HG03103 (cell line): ENCODE measurements around the gene OTOGL.
A peak's percentile ranks its signal among the peaks of the same experiment; 100 is the strongest.

Source experiments
- ATAC-seq: cut with Tn5 transposase; IDR thresholded peaks from one replicate; pipeline ENCODE4 v1.9.1; 2021; ENCODE audit warnings: low read depth; ENCODE audit not compliant: unreplicated experiment

OTOGL gene

DNA sequence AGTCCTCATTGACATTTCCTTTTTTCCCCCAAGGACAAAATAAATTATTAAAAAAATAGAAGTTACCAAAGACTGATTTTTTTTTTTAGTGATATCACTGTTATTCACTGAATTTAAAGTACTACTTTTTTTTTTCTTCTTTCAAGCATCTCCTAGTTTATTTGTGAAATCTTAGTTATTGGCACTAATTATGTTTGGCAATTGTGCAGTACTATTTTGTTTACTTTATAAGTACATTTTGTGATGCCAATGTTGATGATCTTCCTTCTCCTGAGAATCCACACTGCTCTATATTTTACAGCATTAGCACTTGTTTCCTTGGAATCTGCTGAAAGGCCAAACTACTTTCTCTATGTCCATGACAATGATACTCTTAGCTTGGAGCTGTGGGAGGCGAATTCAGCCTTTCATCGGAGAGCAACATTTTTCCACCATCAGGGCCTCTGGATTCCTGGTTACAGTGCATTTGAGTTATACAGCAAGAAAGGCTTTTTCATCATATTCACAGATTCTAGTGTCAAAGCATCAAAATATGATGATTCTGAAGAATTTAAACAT is 220.9 kb downstream of the OTOGL start:
- ATAC-seq = no peak

DNA sequence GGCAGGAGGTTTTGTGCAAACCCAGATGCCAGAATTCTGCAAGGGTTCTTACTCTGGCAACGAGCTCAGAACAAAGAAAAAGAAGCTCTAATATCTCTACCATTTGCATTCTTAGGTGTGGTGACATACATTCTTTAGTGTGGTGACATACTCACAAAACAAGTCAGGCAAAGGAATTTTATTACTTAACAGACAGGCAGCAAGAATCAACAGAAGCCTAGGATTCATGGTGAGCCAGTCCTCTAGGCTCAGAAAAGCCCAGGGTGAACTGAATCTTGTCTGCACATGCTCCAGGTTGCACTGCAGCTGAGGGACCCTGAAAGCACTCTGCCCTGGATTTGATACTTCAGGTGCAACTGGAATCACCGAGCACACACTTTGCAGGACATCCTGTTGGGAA is 222.3 kb downstream of the OTOGL start:
- ATAC-seq = no peak

DNA sequence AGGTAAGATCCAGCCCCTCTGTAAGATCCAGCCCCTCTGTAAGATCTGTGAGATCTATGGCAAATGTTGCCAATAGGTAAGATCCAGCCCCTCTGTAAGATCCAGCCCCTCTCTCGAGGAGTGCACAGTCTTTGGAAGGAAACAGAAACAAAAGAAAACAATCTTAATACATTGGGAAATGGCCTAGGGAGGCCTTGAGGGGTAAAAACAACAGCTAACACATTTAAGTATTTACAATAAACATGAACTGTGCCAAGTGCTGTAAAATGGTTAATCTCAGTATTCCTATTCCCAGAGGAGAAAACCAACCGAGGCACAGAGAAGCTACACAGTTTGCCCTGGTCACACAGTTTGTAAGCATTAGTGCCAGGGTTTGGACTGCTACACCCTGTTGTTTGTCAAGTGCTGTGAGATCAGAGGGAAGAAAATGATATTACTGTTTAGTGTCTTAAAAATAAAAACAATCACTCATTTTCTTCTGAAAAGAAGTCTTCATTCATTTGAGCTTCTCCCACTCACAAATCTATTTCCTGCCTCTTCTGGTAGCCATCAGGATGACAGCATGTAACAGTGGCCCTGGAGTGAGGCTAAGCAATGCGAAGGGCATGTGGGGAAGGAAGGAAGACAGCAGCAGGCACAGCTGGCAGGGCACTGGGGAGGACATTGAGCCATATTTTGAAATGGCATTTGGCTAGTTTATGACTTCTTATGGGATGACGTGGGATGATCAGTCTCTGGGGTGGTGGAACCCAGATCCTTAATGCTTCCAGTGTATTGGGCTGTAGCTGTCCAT is 226.0 kb downstream of the OTOGL start:
- no peak for ATAC-seq

DNA sequence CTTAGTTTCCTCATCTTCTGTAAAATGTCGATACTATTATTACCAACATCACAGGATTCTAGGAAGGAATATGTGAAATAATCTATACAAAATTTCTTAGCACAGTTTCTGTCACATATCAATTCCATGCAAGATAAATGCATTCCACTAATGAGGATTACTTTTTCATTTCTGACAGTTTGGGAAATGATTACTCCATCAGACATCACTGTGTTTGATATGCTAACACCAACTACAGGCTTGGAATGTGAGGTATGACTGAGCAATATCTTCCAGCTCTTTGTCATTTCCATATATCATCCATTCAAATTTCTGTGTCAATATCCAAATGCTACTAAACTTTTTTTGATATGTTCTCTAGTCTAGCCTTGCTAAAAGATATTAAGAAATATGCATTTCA is 233.5 kb downstream of the OTOGL start:
- ATAC-seq = no peak

DNA sequence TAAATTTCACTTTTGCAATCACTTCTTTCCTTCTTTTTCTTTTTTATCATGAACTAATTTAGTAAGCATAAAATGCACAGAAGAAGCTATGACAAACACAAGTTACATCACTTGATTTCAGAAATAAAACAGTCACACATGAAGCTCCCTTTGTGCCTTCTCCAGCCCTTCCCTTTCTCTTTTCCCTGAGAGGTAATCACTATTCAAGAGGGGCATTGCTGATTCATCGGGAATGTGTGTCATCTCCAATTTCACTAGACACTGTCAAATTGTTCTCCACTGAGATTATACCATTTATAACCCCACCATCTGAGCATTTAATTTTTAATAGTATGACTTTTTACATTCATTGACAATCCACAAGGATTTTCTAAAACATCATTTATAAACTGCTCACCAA is 253.1 kb downstream of the OTOGL start:
- no peak for ATAC-seq

DNA sequence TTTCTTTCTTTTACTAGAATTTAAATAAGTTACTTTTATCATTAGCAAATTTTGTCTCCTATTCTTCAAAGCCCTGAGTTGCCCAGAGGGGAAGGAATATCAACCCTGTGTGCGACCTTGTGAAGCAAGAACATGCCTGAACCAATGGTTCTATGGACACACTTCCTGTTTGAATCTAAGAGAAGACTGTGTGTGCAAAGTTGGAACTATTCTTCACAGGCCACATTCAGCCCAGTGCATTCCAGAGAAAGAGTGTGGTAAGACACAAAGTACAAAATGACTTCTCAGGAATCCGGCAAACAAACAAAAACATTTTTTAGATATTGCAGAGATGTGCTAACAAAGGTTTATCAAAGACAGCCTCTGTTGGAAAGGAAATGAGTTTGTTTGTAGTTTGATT is 253.9 kb downstream of the OTOGL start:
- ATAC-seq = no peak

DNA sequence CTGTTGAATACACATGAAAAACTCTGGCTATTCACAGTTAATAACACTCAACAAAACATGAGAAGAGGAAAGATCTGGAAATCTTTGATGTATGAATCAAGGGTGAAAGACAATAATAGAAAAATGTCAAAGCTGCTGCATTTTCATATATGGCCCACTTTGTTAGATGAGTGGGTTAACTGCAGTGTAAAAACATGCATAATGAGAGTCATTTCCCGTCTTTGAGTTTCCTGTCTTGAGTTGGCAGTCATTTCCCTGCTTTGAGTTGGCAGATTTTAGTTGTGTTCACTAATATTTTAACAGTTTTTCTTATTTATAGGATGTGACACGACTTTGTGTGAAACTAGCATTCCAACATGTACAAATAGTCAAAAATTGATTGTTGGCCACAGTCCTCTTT is 256.8 kb downstream of the OTOGL start:
- no peak for ATAC-seq

DNA sequence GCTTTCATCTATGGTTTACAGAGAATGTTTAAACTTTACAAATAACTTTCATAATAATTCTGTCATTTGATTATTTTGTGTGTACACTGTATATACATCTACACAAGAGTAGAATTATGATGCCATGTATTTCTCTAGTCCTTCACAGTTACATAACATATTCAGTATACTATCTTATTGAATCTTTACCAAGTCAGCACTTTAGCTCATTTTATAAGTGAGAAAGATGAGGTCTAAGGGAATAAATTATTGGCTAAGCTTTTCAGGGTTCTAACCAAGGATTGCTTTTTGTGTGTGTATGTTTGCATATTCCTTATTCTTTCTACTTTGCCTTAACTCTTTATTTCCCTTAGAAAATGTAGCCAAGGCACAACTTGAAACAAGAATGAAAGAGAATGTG is 260.4 kb downstream of the OTOGL start:
- no peak for ATAC-seq

DNA sequence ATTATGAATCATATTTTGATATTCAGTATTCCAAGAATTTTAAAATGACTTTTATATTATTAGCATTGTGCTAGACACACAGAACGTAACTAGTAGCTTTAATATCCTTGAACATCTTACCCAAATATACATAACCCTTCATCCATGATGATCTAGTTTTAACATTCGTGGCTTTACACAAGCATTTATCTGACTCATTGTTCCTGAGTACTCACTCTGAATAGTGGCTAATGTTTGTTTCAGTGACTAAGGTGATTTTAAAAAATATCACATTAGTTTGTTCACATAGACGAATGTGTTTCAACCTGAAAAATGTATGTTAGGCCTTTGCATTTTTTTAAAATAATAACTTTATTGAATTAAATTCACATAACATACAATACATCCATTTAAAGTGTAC is 264.7 kb downstream of the OTOGL start:
- ATAC-seq = no peak

DNA sequence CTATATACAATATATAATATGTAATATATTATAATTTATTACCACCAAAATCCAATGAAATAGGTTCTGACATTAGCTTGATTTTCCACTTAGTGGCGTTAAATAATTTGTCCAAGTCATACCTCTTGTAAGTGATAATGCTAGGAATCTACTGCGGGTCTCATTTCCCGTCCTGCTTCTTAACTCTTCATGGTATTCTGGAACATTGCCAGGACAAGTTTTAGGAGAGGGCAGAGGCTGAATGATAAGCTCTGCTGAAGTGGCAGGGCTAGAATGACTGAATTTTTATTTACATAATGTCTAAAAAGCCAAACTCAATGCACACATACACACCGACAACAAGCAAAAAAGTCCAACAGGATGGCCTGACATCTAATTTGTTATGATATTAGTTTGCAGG is 274.3 kb downstream of the OTOGL start:
- ATAC-seq = no peak

DNA sequence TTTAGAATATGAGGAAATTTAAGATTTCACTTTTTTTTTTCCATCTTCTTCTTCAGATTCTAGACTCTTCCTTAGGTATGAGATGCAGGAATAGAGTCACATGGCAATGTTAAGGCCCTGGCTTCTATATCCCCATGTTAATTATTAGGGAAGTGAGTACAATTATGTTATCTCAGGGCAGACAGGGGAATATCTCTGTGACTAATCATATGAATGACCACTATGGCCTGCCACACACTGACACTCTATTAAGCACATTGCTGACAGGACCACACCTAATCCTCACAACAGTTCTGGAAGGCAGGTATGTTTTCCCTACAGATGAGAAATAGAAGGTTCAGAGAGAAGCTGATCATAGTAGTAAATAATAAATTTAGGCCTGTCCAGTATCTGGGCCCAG is 275.3 kb downstream of the OTOGL start:
- ATAC-seq = no peak

DNA sequence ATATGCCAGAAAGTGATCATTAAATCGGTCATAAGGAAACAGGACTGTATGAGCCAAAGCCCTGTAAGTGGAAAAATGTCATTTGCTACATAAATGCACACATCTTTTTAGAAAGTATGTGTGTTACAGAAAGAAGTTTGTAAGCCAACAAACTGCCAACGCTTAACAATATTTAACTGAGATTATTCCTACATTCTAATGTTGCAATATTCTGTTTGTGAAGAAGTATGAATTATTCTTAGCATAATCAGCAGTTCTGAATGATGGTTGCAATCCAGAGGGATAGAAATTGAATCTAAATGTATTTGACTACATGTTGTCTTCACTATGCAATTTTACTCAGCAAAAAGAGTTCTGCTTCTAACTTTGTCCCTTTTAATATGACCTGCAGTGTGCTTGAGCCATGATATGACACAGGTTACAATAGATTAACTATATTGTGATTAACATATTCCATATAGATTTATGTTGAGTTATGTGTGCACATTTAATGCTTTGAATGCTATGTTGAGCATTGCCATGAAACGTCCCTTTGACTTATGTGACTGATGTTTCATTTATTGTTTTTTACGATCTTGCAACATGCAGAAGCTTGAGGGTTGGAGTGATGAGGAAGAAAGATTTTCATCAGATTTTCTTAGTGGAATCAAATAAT is 277.9 kb downstream of the OTOGL start:
- ATAC-seq = no peak

DNA sequence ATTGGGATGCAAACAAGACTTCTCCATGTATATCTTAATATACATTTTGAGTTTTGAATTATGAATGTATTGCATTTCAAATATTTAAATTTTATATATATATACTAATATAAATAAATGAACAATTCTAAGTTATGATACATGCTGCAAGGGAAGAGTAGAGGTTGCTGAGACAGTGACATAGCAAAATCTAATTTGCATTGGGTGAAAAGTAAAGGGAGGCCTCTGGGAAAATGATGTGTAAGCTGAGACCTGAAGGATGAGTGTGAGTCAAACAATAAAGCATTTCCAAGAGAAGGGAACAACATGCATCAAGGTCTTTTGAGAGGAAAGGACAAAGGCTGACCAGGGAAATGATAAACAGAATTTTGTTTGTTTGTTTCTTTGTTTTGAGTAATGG is 281.8 kb downstream of the OTOGL start:
- ATAC-seq = no peak

DNA sequence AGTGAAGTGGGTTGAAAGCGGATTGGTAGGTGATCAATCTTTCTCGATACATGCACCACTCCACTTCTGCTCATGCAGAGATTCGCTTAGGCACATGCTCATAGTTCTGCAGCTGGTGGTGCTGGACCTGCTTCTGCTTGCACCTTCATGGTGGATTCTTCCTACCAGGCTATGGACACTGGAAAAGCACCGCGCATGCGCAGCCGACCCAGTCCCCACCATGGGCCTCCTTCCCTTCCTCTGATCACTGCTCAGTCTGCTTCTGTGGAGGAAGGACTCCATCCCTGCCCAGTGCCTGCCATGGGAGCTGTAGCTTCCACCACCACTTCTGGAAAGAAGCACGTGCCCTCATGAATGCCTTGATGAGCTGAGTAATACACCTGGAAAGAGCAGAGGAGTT is 282.9 kb downstream of the OTOGL start:
- no peak for ATAC-seq

DNA sequence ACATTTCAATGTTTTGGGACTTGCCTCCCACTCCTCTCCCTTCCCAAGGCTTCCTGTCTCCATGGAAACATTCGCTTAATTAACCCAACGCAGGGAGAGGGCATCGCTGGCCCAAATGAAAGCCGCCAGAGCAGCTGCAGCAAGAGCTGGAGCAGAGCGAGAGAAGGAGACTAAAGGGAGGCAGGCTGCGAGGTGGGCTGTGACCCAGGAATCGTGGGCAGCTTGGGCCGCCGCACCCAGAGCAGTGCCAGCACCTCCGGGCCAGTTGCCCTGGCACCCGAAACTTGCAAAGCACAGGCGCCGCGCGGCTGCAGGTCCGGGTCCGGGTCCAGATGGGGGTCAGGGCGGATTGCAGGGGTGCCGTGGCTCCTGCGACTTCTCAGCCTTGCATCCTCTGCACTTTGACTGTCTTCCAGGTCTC is 301.2 kb downstream of the OTOGL start:
- no peak for ATAC-seq

DNA sequence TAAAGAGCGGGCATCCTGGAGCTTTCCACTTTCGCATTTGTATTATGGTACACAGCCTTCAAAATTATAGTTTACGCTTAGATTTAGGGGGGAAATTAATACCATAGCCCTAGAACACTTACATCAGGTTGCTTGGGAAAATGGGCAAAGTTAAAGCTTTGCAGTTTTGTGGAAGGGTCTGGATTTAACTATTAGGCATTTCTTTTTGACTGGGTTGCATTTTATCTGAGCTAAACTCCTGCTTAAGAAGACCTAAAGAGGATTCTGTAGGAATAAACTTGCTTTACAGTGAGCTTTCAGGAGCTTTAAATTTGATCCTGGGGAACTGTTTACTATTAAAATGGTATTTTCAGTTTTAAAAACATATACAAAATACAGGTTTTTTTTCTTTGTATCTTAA is 301.9 kb downstream of the OTOGL start:
- no peak for ATAC-seq

DNA sequence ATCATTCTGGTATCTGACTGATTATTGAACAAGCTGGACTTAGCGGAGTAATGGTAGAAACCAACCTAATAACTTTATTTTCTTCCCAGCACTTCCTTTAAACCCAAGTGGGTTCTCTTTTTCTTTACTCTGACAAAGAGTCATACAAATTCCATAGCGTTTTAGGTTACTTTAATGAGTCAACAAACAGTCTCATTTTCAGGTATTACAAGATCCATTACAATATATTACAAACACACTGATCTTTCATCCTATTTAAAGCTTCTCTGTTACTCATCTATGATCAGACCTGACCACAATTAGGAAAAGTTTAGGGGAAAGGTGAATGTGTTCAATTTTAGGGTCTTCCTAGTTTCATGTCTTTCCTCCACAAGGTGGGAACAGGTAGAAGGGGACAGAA is 305.3 kb downstream of the OTOGL start:
- ATAC-seq = no peak

DNA sequence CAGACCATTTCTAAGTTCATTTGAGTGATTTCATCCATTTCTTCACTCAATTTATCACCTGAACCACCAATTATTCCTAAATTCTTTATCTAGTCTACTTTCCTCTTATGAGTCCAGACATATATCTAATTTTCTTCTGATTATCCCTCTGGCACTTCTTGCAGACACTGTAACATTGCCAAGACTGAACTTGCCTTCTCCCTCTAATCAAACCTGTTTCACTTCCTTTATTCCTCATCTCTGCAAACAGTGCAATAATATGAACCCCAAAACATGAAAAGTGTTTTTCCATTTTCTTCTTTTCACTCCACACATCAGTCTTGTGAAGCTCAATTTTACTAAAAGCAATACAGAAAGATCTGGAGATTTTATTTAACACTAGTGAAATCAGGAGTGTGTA is 306.9 kb downstream of the OTOGL start:
- no peak for ATAC-seq

DNA sequence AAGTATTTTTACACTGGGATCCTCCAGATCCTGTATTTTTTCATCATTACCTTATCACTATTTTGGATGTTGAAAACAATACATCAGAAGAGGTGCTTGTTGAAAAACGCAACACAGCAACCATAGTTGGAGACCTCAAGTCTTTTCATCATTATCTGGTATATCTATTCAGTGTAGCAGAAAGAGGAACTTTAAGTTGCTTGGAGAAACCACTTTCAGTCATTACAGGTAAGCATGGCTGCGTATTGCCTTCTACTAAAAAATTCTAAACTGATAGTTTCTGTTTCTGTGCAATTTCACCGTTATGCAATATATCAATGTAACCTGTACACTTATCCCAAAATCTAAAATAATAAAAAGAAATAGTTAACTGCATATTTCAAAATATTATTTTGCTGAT is 312.4 kb downstream of the OTOGL start:
- ATAC-seq = peak; percentile 43

DNA sequence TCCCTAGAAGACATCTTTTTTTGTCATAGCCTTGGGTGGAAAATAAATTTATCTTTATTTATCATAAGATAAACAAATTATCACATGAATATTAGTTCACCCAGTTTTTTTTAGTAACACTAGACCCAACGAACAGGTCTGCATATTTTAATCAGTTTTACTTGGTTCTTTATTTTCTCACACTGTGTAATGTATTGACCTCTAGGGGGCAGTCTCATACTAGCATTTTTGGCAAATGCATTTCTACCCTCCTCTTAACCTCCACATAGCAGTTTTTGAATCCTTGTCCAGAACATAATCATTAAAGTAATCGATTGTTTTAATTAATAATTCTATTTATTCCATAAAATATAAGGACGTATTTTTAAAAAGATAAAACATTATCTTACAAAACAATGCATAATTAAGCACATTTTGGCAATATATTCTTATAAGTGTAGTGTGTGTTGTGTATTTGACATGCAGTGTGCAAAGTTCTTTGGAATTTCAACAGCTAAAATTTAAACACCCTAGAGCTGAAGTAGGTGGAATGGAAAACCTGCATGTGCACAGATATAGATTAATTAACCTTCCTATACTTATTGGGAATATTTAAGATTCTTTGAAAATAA is 313.1 kb downstream of the OTOGL start:
- ATAC-seq = peak; percentile 80

DNA sequence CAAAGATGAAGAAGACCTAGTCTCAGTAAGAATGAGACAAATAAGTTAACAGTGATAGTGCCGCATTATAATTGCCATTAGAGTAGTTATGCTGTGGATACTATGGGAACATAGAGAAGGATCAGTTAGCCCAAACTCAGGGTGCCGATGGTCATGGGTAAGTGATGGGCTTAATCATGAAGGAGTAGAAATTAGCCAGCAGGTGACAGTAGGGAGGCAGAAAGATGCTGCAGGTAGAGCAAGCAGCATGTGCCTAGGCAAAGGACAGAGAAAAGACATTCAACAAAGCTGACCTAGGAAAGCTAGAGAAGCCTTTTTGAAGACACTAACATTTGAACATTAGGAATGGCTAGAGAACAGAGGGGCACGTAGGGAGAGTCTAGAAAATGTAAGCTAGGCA is 314.1 kb downstream of the OTOGL start:
- no peak for ATAC-seq

DNA sequence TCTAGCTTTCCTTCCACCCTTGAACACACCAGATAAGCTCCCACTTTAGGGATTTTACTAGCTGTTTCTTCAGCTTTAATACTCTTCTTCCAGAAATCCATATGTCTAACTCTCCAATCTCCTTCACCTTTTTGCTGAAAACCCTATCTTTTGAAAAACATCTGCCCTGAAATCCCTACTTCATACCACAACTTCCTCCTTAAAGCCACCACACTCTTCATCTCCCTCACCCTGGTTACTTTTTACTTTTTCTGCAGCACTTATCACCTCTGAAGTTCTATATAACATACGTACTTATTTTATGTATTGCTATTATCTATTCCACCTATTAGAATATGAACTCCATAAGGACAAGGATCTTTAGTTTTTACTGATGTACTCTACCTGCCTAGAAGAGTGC is 316.1 kb downstream of the OTOGL start:
- no peak for ATAC-seq
